GM18951 (cell line): ENCODE data around the gene GMCL2.

Source experiments
- POLR2A ChIP-seq: IDR thresholded peaks from 4 replicates; pipeline ENCODE4 v1.6.1; 2011; ENCODE audit warnings: mild to moderate bottlenecking; ENCODE audit not compliant: insufficient read length, insufficient read depth; ENCODE audit errors: extremely low read depth
- in situ Hi-C: fragments of 300-500 bp; cut with MboI; formaldehyde crosslinking; loops from one replicate; pipeline ENCODE4 v1.12.0; 2022; ENCODE audit warnings: low sequenced_read_pairs, mixed read lengths, inconsistent platforms; ENCODE audit not compliant: unreplicated experiment

GMCL2 gene

GRCh38 chr5:178214160-178214803 lies 27.1 kb upstream of the GMCL2 start:
- peak; percentile 17 for TF ChIP-seq POLR2A
- in situ Hi-C loops, result no loop called here

- no peak for TF ChIP-seq POLR2A
- in situ Hi-C loops, result no loop called here
Observed at GRCh38 chr5:178213748-178214151, 26.6 kb upstream of the GMCL2 start.

- in situ Hi-C loops, result no loop called here
- TF ChIP-seq POLR2A, result peak; percentile 14
Observed at GRCh38 chr5:178213003-178213461, 25.9 kb upstream of the GMCL2 start.

- in situ Hi-C loops, result no loop called here
- peak; percentile 22 for TF ChIP-seq POLR2A
Observed at GRCh38 chr5:178212241-178213002, 25.3 kb upstream of the GMCL2 start.

- in situ Hi-C loops, result no loop called here
- TF ChIP-seq POLR2A, result no peak
Observed at GRCh38 chr5:178211095-178212048, 24.2 kb upstream of the GMCL2 start.

- in situ Hi-C loops, result no loop called here
- TF ChIP-seq POLR2A, result no peak
Observed at GRCh38 chr5:178210686-178211085, 23.5 kb upstream of the GMCL2 start.

- no peak for TF ChIP-seq POLR2A
- in situ Hi-C loops, result no loop called here
Observed at GRCh38 chr5:178210073-178210535, 22.9 kb upstream of the GMCL2 start.

- in situ Hi-C loops, result no loop called here
- peak; percentile 15 for TF ChIP-seq POLR2A
Observed at GRCh38 chr5:178209334-178210072, 22.3 kb upstream of the GMCL2 start.

- in situ Hi-C loops, result no loop called here
- TF ChIP-seq POLR2A, result no peak
Observed at GRCh38 chr5:178208540-178209227, 21.5 kb upstream of the GMCL2 start.

GRCh38 chr5:178207917-178208280 lies 20.7 kb upstream of the GMCL2 start:
- TF ChIP-seq POLR2A, result no peak
- in situ Hi-C loops, result no loop called here

- TF ChIP-seq POLR2A, result no peak
- in situ Hi-C loops, result no loop called here
Observed at GRCh38 chr5:178207183-178207916, 20.2 kb upstream of the GMCL2 start.
